A549 treated with dexamethasone at 1 μM for 4 hours (cell line): ENCODE results near the gene ZFPL1. TPM values are rescaled to one million over a fixed set of nuclear protein-coding genes. Genes with fewer than 3 reads are reported as not detected.

Experiments used
- total RNA-seq: library from RNA; stranded (reverse); fragments of 200-300 nt; extraction: Qiagen RNA extraction; gene quantifications from 5 replicates; pipeline ENCODE4 v1.2.3, GENCODE V29; 2022

ZFPL1 gene
- total RNA-seq, result 33.7 to 38.4 TPM (median 36.4 TPM) in 5 replicates

DNA sequence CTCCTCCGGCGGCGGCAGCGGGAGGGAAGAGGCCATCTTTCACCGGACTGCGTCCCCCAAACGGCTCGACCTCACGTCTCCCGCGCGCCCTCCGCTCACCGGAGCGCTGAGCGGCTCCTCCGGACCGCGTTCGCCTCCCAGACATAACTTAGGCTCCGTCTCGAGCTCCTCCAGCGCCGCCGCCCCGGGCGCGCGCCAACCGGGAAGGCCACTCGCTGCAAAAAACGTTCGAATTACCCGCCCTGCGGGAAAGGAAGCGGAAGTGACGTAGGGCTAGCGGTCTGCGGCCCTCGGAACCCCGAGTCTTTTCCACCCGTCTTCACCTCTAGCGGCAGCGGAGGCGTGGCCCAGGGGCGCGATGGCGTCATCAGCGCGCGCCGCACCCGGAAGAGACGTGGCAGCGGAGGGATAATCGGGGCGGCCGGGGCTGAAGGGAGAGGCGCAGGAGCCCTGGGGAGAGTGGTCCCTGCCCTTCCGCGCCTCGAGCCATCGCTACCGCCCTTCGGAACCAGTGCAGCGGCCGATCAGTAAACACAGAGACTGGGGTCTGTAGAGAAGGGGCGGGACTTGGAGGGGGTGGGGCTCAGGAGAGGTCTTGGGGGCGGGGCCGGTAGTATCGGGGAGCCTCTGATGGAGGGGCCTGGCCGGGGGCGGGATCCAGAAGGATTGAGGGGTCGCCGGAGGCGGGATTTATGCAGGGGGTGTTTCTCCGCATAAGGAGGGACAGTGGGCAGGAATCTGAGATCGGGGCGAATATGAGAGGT, at the start of gene ZFPL1, which contains the start of gene CDCA5:
Gene ZFPL1 (plus strand): TSS at position 389 of the 764 bp plus-strand sequence. CDS start 477 bp downstream, outside the sequence.
Gene CDCA5 (minus strand): TSS at position 207 of the 764 bp plus-strand sequence. CDS start 62 bp downstream, at position 145.

DNA sequence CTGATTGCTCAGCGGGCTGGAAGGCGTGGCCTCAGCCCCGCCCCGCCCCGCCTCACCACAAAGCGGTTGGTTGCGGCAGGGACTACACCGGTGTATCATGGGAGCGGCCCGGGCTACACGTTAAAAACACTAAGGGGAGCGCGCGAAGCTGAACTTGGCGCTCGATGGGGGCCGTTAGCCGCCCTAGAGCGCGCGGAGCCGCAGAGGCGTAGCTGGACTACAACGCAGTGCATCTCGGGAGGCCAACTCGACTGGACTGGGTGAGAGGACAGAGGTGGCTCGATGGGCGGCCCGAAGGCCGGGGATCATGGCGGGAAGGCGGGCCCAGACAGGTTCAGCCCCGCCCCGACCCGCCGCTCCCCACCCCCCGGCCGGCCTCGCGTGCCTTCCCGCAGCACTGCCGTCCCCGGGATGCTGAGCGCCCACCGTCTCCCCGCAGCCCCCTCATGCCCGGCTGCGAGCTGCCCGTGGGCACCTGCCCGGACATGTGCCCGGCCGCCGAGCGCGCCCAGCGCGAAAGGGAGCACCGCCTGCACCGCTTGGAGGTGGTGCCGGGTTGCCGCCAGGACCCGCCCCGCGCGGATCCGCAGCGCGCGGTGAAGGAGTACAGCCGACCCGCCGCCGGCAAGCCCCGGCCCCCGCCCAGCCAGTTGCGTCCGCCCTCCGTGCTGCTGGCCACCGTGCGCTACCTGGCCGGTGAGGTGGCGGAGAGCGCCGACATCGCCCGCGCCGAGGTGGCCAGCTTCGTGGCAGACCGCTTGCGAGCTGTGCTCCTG, 43.0 kb upstream of the ZFPL1 start, which contains the start of gene SAC3D1:
Gene SAC3D1 (plus strand): TSS at position 364 of the 776 bp plus-strand sequence. CDS start 83 bp downstream, at position 447.

DNA sequence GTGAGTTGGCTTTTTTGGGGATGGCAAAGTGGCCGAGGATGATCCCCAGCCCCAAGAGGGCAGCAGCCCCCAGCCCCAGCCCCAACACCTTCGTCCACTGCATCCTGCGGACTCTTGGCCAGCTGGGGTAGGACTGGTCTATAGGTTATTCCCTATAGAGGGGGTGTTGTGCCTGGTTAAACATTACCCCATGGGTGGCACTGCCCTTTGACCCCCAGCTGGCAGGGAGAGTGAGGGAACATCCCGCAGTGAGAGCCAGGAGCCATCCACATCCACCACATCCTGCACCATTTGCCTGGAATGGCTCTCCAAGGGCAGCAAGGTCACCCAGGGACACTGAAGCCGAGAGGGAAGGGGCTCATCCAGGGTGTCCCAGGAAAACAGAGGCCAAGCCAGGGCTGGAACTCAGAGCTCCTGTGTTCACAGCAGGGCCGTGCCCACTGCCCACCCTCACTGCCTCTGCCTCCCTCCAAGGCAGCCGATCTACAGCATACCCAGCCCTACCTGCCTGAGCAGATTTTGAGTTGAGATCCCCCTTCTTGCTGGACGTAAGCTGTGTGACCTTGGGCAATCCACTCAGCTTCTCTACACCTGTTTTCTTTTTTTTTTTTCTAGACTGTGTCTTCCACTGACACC, 25.5 kb upstream of the ZFPL1 start, which contains the start of gene NAALADL1:
Gene NAALADL1 (minus strand): TSS at position 135 of the 636 bp plus-strand sequence. CDS start 32 bp downstream, at position 103.

DNA sequence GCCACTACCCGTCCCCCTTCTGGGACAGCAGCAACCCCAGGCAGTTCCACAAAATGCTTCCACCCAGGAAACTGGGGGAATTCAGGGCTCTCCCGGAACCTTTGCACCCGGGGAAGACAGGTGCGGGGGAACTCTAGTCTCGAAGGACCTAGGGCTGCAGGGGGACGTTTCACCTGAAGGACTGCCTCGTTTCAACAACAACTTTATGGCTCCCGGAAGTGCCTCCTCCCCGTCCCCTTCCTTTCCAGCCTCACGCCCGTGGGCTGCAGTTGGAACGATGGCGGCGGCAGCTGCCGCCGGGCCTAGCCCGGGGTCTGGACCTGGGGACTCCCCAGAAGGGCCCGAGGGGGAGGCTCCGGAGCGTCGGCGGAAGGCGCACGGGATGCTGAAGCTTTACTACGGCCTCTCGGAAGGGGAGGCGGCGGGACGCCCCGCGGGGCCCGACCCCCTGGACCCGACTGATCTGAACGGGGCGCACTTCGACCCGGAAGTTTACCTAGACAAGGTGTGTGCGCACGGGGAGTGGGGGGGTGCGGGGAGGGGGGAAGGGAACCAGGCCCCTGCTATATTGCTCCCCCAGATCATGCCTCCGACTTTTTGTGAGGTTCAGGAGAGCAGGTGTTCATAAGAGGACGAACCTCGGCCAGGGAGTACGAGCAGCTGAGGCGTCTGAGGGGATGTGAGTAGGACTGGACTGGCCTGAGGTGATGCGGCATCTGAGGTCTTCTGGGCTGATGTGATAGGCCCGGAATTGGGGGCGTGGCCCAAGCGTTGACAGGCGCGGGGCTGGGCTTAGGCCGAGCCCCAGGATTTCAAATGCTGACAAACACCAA, 12.2 kb downstream of the ZFPL1 start, which contains the start of gene VPS51:
Gene VPS51 (plus strand): TSS at position 241 of the 833 bp plus-strand sequence. CDS start 37 bp downstream, at position 278.

DNA sequence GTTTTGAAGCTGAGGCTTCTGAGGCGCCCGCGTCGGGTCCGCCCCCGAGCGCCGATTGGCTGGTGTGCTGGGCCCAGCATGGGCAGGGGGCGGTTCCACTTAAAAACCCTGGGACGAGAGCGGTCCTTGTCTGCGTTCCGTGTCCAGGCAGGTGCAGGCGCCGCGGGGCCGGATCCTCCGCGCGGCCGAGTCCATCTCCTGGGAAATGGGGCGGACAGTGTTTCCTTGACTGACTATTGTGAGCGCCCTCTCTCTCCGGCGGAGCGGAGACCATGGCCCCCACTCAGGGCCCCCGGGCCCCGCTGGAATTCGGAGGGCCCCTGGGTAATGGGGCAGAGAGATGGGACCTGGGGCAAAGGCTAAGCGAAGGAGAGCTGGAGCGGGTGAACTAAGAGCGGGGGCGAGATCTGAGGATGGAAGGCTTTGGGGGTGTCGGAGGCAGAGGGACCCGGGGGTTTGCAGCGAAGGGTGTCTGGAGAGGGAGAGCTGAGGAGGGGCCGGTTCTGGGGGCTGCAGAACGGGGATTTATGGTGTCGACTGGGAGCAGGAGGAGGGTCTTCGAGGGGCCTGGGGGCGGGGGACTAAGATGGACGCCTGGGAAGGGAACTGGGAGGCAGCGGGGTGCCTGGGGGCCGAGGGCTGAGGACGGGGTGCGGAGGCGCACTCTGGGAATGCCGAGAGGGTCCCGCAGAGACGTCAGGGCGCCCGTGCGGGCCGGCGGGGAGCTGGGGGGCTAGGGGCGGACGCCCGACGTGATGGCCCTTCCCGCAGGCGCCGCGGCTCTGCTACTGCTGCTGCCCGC, 27.9 kb downstream of the ZFPL1 start, which contains the start of gene TM7SF2:
Gene TM7SF2 (plus strand): TSS at position 129 of the 802 bp plus-strand sequence. CDS start 144 bp downstream, at position 273.

DNA sequence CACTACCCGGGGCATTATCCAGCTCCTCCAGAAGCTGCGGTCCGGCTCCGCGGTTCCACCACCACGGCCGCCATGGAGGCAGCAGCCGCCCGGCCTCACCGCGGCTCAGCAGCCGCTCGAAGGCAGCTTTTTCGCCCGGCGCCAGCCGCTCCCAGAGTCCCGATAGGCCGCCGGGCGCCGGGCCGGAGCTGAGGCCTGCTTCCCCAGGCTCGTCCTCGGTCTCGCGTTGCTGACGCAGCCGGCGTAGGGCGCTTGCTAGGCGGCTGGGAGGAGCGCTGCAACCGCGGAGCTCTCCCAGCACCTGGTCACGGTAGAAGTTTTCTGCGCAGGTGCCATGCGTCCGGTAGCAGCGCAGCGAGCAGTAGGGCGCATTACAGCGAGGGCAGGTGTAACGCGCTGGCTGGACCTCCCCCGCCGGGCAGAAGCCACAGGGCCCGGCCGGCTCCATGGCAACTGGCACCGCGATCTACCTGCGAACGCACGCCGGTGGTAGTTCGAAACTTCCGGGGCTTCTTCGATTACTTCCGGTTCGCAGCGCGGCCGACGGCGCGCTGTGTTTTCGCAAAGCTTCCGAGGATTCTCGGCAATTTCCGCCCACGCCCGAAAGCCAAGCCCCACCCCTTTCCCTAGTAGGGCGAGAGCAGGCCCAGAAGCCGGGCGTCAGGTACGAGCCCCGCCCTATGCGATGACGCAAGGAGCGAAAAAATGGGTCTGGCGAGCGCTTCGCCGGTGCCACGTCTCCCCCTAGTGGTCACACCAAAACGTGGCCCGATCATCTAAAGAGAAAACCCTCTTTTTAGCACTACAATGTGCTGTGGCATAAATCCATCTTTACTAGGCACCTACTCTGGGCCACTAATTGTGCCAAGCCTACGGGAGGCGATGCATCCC, 33.4 kb downstream of the ZFPL1 start, which contains the start of gene ZNHIT2:
Gene ZNHIT2 (minus strand): TSS at position 496 of the 891 bp plus-strand sequence. CDS start 48 bp downstream, at position 448.

DNA sequence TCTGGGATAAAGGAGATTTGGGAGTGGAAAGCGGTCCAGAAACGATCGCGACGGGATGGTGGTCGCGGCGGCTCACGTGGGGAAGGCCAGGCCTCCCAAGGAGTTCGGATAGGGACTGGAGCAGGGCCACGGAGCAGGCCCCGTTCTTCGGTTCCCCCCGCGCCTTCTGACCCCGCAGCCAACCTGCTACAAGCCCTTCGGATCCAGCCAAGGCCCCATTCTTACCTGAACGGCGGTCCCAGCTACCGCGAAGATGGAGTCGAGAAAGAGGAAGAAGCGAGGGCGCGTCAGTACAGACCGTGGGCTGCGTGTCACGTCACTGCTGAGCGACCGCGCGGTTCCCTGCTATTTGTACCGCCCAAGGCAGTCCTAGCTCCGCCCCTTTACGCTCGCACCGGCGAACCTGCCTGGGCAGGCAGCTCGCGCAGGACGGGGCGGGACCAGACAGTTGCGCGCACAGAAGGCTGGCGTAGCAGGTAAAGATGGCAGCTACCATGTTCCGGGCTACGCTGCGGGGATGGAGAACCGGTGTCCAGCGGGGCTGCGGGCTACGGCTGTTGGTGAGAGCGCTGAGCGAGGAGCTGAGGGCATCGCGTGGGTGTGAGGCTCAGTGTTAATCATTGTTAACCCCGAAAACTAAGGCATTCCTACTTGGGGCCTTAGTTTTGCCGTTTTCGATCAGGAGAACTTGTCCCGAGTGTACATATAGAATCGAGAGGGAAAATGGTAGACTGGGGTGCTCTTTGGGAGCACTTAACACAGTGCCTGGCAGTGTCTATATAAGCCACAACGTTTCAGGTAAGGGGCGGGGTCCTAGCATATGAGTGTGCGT, 38.1 kb downstream of the ZFPL1 start, which contains the start of the genes FAU and MRPL49:
Gene FAU (minus strand): TSS at position 270 of the 832 bp plus-strand sequence. CDS start 321 bp downstream, outside the sequence.
Gene MRPL49 (plus strand): TSS at position 457 of the 832 bp plus-strand sequence. CDS start 26 bp downstream, at position 483.

DNA sequence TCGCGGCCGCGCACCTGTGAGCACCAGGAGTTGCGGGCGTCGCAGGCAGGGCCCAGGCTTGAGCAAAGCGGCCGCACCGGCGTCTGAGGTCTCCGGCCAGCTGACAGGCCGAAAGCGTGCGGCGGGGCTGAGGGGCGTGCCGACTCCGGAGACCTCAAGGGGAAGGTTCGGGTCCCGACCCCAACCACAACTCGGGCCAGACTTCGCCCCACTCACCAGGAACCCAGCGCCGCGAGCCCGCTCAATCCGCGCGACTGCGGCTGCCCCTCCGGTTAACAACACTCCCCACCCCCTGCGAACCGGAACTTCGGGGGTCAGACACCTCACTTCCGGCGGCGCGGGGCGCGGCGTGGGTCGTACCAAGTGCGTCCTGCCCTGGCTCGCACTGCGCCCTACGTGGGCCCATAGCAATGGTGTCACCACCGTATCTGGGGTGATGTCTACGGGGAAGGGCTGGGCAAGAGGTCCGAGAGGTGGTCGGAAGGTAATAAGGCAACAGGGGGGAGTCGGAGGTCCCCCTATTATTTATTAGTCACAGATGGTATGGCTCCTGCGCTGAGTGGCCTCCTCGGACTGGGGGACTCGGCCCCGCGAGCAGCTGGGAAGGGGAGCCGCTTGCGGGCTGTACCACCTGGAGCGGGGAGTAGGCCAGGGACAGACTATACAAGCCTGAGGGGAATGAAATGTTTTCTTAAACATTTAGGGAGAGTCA, 50.4 kb downstream of the ZFPL1 start, which contains the start of gene SYVN1:
Gene SYVN1 (minus strand): TSS at position 280 of the 712 bp plus-strand sequence. CDS start 918 bp downstream, outside the sequence.

Other genes with a start within 250 kb of the ZFPL1 start
- 1.0 to 1.6 TPM (median 1.5 TPM) in 5 replicates for gene CDC42BPG, start 239.6 kb upstream of the ZFPL1 start, total RNA-seq
- 83.3 to 124 TPM (median 119 TPM) in 5 replicates for gene EHD1, start 205.6 kb upstream of the ZFPL1 start, total RNA-seq
- 11.0 to 20.8 TPM (median 19.2 TPM) in 5 replicates for gene ATG2A, start 167.0 kb upstream of the ZFPL1 start, total RNA-seq
- 3.5 to 4.4 TPM (median 4.1 TPM) in 5 replicates for gene PPP2R5B, start 159.5 kb upstream of the ZFPL1 start, total RNA-seq
- gene GPHA2, start 148.3 kb upstream of the ZFPL1 start, total RNA-seq, result not detected in 5 replicates
- gene MAJIN, start 112.1 kb upstream of the ZFPL1 start, total RNA-seq, result not detected in 5 replicates
- 0.33 to 0.65 TPM (median 0.47 TPM) in 5 replicates for gene BATF2, start 87.3 kb upstream of the ZFPL1 start, total RNA-seq
- gene ARL2, start 70.1 kb upstream of the ZFPL1 start, total RNA-seq, result 172 to 187 TPM (median 178 TPM) in 5 replicates
- 18.9 to 23.9 TPM (median 22.8 TPM) in 5 replicates for gene SNX15, start 56.8 kb upstream of the ZFPL1 start, total RNA-seq
- 33.5 to 51.7 TPM (median 49.0 TPM) in 5 replicates for gene SAC3D1, start 43.0 kb upstream of the ZFPL1 start, total RNA-seq
- 0.18 TPM in 1 of 5 replicates, not detected in the others for gene NAALADL1, start 25.7 kb upstream of the ZFPL1 start, total RNA-seq
- 64.4 to 77.1 TPM (median 72.9 TPM) in 5 replicates for gene CDCA5, start 182 bp upstream of the ZFPL1 start, total RNA-seq
- gene VPS51, start 12.0 kb downstream of the ZFPL1 start, total RNA-seq, result 55.8 to 61.2 TPM (median 60.5 TPM) in 5 replicates
- gene TM7SF2, start 27.6 kb downstream of the ZFPL1 start, total RNA-seq, result 4.6 to 8.6 TPM (median 5.9 TPM) in 5 replicates
- gene ZNHIT2, start 33.5 kb downstream of the ZFPL1 start, total RNA-seq, result 11.1 to 19.9 TPM (median 19.4 TPM) in 5 replicates
- gene FAU, start 37.9 kb downstream of the ZFPL1 start, total RNA-seq, result 854 to 960 TPM (median 861 TPM) in 5 replicates
- 66.1 to 73.7 TPM (median 68.6 TPM) in 5 replicates for gene MRPL49, start 38.1 kb downstream of the ZFPL1 start, total RNA-seq
- gene SYVN1, start 50.3 kb downstream of the ZFPL1 start, total RNA-seq, result 24.1 to 42.1 TPM (median 41.2 TPM) in 5 replicates
- gene SPDYC, start 86.0 kb downstream of the ZFPL1 start, total RNA-seq, result not detected in 5 replicates
- 85.0 to 136 TPM (median 126 TPM) in 5 replicates for gene CAPN1, start 97.7 kb downstream of the ZFPL1 start, total RNA-seq
- 12.0 to 15.3 TPM (median 13.3 TPM) in 5 replicates for gene POLA2, start 177.7 kb downstream of the ZFPL1 start, total RNA-seq
- gene CDC42EP2, start 230.6 kb downstream of the ZFPL1 start, total RNA-seq, result 16.1 to 22.5 TPM (median 19.6 TPM) in 5 replicates
- 38.8 to 42.8 TPM (median 42.2 TPM) in 5 replicates for gene DPF2, start 249.6 kb downstream of the ZFPL1 start, total RNA-seq